GM12891 (cell line): Measurements from ENCODE around the gene FLOT1.
"Not testable (repeated sequence)": the region's sequence is repeated elsewhere in the genome, so short reads cannot be mapped to it uniquely, and the experiment has no call there.

Experiments
- DNase-seq: peaks from one replicate; pipeline ENCODE4 v3.0.0; 2011; ENCODE audit warnings: low spot score; ENCODE audit not compliant: insufficient read length
- FAIRE-seq: peaks from 2 replicates; lab custom pipeline; 2011; peaks lifted over from hg19 to GRCh38; lab: Jason Lieb, UNC
- PAX5 ChIP-seq: IDR thresholded peaks from 2 replicates; pipeline ENCODE4 v1.6.1; 2011; ENCODE audit warnings: low read length, moderate library complexity, mild to moderate bottlenecking; ENCODE audit not compliant: insufficient read depth, severe bottlenecking
- POLR2A ChIP-seq: IDR thresholded peaks from 2 replicates; pipeline ENCODE4 v1.6.1; 2011; ENCODE audit warnings: low read depth, low read length, control low read depth
- POLR2AphosphoS5 ChIP-seq: IDR thresholded peaks from 2 replicates; pipeline ENCODE4 v1.6.1; 2011; ENCODE audit warnings: low read depth, low read length, control low read depth
- POU2F2 ChIP-seq: IDR thresholded peaks from 2 replicates; pipeline ENCODE4 v1.6.1; 2011; ENCODE audit warnings: low read depth, mild to moderate bottlenecking, control low read depth, low read length, moderate library complexity
- SPI1 ChIP-seq: IDR thresholded peaks from 2 replicates; pipeline ENCODE4 v1.6.1; 2011; ENCODE audit warnings: low read depth, low read length, control low read depth
- TAF1 ChIP-seq: IDR thresholded peaks from 2 replicates; pipeline ENCODE4 v1.6.1; 2011; ENCODE audit warnings: low read depth, low read length, control low read depth

Gene FLOT1

DNA sequence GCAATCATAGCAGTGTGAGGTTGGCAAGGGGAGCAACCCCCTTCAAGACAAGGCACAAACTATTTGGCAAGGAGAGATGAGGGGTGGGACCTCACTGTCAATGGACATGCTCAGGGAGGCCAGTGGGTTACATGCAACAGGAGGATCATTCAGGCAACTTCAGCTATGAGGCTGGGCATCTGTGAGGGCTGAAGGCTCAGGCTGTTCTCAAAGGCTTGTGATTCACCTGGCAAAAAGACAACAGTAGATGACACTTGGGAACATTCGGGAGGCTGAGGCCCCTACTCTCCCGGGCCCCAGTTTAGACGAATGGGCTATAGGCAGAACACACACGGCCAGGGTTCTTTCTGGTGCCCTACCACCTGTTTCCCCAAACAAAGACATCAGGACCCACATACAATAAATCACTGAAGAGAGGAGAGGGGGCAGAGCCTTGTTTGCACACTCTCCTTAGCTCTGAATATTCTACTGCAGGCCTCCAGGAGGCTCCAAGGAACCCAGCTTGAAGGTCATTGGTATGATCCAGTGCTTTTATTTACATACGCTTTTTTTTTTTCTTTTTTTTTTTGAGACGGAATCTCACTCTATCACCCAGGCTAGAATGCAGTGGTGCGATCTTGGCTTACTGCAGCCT is 14.4 kb downstream of the FLOT1 start:
- no peak for TF ChIP-seq PAX5
- TF ChIP-seq POLR2AphosphoS5: no peak
- TF ChIP-seq SPI1: no peak
- no peak for TF ChIP-seq POU2F2
- no peak for TF ChIP-seq TAF1
- no peak for TF ChIP-seq POLR2A
- FAIRE-seq: no peak
- no peak for DNase-seq

DNA sequence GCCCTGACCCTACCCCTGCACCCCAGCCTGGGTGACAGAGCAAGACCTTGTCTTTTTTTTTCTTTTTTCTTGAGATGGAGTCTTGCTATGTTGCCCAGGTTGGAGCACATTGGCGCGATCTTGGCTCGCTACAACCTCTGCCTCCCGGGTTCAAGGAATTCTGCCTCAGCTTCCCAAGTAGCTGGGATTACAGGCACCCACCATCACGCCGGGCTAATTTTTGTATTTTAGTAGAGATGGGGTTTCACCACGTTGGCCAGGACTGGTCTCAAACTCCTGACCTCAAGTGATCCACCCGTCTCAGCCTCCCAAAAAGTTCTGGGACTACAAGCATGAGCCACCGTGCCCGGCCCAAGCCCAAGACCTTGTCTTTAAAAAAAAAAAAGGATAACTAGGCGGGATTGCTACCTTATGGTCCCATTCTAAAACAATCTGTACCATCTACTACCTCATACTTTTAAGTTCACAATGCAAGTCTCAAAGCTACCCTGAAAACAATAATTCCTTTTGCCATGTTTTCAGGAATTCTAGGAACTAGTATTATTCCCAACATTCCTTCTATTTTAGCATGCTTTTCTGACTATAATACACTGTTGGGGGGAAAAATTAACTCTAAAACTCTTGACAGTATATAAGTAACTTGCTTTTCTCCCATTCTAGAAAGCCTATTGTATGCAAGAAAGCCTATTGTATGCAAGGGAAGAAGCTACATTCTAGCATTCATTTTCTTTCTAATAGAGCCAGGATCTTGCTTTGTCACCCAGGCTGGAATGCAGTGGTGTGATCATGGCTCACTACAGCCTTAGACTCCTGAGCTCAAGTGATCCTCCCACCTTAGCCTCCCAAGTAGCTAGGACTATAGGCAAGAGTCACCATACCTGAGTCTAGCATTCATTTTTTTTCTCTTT is 15.7 kb downstream of the FLOT1 start:
- TF ChIP-seq POLR2A (no peak), POLR2AphosphoS5 (no peak), POU2F2 (no peak), SPI1 (no peak), TAF1 (no peak), PAX5 (no peak)
- no peak for FAIRE-seq
- no peak for DNase-seq

- DNase-seq: no peak
- no peak for TF ChIP-seq SPI1
- TF ChIP-seq POLR2A: peak; percentile 89
- TF ChIP-seq PAX5: no peak
- peak; percentile 74 for TF ChIP-seq POU2F2
- TF ChIP-seq POLR2AphosphoS5: peak; percentile 86
- 0 out of 2 replicates have a peak, but pooled peaks have one; percentile 16 for TF ChIP-seq TAF1
- no peak for FAIRE-seq
Measured at GRCh38 chr6:30725713-30726505, 16.6 kb downstream of the FLOT1 start.

- DNase-seq (no peak), FAIRE-seq (no peak)
- TF ChIP-seq TAF1 (no peak), POLR2AphosphoS5 (peak; percentile 83), POLR2A (peak; percentile 70), POU2F2 (peak; percentile 7; the same call in 1 of the 2 replicates)
Measured at GRCh38 chr6:30724906-30725667, 17.4 kb downstream of the FLOT1 start.

DNA sequence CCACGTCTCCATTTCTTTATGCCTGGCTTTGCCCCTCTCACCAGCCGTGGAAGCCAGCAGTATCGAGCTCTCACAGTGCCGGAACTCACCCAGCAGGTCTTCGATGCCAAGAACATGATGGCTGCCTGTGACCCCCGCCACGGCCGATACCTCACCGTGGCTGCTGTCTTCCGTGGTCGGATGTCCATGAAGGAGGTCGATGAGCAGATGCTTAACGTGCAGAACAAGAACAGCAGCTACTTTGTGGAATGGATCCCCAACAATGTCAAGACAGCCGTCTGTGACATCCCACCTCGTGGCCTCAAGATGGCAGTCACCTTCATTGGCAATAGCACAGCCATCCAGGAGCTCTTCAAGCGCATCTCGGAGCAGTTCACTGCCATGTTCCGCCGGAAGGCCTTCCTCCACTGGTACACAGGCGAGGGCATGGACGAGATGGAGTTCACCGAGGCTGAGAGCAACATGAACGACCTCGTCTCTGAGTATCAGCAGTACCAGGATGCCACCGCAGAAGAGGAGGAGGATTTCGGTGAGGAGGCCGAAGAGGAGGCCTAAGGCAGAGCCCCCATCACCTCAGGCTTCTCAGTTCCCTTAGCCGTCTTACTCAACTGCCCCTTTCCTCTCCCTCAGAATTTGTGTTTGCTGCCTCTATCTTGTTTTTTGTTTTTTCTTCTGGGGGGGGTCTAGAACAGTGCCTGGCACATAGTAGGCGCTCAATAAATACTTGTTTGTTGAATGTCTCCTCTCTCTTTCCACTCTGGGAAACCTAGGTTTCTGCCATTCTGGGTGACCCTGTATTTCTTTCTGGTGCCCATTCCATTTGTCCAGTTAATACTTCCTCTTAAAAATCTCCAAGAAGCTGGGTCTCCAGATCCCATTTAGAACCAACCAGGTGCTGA is 18.4 kb downstream of the FLOT1 start:
- not testable (repeated sequence) for FAIRE-seq

DNA sequence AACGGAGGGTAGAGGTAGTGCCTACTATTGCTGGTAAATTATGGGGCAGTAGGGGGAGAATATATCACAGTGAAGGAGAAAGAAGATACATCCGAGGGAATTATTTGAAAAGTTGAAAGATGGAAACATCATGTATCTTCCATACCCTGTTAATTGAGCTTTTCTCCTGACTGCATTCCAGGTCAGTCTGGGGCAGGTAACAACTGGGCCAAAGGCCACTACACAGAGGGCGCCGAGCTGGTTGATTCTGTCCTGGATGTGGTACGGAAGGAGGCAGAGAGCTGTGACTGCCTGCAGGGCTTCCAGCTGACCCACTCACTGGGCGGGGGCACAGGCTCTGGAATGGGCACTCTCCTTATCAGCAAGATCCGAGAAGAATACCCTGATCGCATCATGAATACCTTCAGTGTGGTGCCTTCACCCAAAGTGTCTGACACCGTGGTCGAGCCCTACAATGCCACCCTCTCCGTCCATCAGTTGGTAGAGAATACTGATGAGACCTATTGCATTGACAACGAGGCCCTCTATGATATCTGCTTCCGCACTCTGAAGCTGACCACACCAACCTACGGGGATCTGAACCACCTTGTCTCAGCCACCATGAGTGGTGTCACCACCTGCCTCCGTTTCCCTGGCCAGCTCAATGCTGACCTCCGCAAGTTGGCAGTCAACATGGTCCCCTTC is 19.2 kb downstream of the FLOT1 start:
- not testable (repeated sequence) for FAIRE-seq, DNase-seq
- 0 out of 2 replicates have a peak, but pooled peaks have one; percentile 23 for TF ChIP-seq POLR2A

More for the DNA sequence above, 18.4 kb downstream of the FLOT1 start:
- DNase-seq: not testable (repeated sequence)

DNA sequence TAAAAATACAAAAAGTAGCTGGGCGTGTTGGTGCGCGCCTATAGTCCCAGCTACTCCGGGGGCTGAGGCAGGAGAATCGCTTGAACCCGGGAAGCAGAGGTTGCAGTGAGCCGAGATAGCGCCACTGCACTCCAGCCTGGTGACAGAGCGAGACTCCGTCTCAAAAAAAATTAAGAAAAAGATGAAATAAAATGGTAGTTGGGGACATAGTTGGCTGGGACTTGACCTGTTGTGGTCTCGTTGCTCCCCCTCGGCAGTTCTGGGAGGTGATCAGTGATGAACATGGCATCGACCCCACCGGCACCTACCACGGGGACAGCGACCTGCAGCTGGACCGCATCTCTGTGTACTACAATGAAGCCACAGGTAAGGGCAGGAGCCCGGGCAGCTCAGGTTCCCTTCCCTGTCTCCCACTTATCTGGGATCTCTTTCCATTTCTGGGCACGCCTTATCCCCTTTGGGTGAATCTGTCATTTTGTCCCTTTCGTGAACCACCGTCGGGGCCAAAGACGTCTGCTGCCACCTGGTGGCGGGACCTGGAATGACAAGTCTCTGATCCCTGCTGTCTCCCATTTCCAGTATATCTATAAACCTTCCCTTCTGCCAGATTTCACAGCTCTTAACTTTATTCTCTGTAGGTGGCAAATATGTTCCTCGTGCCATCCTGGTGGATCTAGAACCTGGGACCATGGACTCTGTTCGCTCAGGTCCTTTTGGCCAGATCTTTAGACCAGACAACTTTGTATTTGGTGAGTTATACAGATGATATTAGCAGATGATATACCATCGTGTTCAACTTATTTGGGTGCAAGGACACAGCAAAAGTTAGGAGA is 20.0 kb downstream of the FLOT1 start:
- peak; percentile 76 for FAIRE-seq
- no peak for DNase-seq
- TF ChIP-seq POLR2AphosphoS5 (peak; percentile 55; the same call in 1 of the 2 replicates), POLR2A (no peak), POU2F2 (peak; percentile 41; the same call in 1 of the 2 replicates)

DNA sequence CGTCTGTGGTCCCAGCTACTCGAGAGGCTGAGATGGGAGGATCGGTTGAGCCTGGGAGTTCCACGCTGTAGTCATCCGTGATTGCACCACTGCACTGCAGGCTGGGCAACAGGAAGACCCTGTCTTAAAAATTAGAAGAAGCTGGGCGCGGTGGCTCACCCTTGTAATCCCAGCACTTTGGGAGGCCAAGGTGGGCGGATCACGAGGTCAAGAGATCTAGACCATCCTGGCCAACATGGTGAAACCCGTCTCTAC is 20.5 kb downstream of the FLOT1 start:
- not testable (repeated sequence) for DNase-seq, FAIRE-seq
